HG03108 (cell line): ENCODE data around the gene SIGLECL1.

ENCODE experiments used
- ATAC-seq: cut with Tn5 transposase; IDR thresholded peaks from one replicate; pipeline ENCODE4 v1.9.1; 2021; ENCODE audit warnings: moderate library complexity; ENCODE audit not compliant: unreplicated experiment

SIGLECL1 gene

DNA sequence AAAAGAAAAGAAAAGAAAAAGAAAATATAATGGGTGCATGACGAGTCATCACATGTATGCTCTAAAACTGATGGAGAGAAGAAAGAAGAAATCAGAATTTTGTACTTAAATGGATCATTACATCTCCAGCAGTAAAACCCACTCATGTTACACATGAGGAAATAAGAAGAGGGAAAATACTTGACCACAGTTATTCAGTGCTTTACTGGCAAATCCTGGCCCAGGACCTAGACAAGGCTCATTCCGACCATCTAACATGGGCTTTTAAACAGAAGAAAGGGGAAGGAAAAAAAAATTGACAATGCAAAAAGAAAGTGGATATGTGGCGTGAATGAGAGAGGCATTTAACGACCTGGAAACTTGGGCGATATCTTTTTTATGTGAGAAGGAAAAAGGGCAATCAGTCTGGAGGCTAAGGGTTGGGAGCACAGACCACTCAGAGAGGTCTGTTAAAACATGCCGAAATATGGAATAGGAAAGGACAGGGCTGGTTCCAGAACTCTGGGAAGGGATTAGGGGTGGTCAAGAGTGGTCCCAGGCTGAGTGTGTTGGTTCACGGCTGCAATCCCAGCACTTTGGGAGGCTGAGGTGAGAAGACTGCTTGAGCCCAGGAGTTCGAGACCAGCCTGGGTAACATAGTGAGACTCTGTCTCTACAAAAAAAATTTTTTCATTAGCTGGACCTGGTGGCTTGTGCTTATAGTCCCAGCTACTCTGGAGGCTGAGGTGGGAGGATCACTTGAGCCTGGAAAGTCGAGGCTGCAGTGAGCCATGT lies 1.6 kb downstream of the SIGLECL1 start:
- ATAC-seq = no peak

DNA sequence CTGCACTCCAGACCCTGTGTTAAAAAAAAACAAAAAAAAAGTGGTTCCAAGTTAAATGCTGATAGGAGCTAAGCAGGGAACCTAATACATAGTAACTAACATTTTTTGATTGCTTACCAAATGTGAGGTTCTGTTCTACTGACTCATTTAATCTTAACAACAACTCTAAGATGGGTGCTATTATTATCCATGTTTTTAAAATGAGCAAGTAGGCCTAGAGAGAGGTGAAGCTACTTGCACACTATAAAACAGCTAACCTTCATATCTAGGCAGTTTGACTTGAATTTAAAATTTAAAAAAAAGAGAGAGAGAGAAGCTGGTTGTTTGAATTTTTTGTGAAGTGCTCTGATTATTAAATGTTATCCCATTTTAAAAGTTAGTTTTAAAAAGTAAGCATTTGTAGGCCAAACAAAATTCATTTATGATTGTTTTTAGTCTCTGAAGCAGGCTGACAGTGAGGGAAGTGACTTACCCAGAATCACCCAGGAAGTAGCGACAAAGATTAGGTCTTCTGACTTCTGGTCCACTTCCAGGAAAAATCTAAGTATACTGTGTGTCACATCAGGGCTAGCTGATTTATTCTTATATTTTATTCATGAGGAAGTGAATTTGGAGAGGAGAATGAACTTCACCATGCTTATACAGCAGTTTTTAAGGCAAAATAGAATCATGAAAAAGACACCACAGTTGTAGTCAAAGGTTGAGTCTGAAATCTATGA lies 2.4 kb downstream of the SIGLECL1 start:
- ATAC-seq = no peak

DNA sequence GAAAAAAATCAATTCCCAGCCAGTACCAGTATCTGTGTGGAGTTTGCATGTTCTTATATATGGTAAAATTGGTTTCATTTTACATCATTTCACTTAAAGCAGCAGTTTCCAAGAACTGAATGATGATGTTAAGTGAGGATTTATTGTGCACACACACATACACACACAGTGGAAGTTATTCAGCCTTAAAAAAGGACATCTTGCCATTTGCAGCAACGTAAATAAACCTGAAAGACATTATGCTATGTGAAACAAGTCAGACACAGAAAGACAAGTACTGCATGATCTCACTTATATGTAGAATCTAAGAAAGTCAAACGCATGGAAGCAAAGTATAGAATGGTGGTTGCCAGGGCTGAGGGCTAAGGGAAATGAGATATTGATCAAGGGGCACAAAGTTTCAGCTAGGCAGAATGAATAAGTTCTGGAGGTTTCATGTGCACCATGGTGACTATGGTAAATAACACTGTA lies 5.3 kb downstream of the SIGLECL1 start:
- ATAC-seq = no peak

DNA sequence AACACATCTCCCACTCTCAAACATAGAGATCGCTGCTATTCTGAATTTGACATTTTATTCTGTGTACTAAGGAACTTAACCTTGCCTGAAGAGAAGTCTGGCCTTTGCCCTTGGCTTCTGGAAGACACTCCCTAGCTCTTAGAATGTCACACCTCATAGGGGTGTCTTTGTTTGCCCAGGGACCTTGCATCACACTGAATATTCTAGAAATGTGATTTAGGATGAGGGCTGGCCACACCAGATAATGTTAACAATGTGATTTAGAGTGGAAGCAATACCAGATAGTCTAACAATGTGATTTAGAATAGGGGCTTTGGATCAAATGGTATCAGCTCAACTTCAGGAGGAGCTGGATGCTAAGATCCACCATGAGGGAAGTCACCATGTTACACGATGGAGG lies 6.6 kb downstream of the SIGLECL1 start:
- ATAC-seq = no peak

DNA sequence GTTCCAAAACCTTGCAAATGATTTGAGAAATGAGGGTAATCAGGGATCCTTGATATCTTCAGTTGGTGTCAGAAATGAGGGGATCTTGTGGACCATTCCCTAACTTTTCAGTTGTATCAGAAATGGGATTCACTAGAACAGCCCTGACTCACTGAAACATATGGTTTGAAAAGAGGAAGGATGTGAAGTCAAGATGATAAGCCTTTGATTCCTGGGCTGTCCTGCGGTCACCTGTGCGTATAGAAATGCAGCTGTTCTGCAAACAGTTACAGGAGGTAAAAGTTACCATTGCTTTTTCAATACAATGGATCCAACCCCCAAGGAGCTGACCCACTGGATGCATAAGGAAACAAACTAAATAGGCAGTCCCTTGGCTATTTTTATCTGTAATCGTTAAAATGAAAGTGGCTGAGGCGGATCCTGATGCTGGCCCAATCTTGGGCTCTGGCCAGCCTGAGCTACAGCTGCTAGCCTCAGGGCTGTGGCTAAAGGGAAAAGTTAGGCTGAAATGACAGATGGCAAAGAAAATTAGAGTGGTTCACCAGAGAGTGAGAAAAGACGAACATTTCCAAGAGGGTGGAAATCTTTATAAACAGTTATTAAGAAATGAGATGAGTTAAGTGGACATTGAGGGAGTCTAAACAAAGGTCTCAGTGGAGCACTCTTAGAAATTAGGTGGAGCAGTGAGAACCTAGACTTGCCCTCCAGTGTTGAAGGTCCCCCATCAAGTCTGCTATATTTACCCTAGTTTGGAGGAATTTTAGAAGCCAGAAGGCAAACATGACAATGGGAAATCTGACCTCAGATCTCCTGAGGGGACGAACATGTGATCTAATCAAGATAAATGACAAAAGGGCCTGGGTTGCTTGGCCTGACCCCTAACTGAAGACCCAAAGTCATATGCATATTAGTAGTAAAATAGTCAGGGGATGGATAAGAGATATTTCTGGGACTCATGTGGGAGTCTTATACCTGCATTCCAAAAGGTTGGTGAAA lies 7.6 kb downstream of the SIGLECL1 start:
- no peak for ATAC-seq

DNA sequence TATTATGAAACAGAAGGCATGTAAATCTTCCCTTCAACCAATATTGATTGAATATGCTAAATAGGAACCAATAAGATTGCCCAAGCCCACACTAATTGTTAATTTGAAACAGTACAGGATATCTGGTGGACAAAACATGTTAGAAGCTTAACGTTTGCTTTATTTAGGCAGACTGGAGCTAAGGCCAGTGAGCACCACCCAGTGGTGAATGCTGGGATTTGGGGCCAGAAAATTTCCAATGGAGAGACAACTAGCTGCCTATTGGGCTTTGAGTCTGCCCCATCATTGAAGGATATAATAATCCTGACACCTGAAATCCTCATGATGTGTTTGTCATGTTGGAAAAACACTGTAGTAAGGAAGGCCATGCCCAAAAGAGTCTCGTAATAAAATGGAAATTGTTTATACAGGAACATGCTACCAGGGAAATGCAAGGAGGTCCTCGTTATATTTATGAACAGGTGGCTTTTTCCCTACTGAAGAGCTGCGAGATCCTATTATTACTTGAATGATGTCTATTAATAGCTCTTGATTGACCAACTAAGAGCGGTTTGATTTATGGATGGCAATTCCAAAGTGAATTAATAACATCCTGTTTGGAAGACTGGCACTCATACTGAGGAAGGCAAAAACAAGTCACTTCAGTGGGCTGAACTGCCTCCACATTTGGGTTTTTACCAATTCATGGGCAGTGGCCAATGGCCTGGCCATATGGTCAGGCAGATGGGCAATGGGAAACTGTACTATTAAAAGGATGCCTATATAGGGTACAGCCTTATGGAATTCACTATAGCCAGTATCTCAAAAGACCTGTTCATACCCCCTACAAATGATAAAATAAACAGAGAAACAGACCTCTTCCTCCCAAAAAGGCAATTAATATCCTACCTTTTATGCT lies 8.7 kb downstream of the SIGLECL1 start:
- ATAC-seq = no peak

DNA sequence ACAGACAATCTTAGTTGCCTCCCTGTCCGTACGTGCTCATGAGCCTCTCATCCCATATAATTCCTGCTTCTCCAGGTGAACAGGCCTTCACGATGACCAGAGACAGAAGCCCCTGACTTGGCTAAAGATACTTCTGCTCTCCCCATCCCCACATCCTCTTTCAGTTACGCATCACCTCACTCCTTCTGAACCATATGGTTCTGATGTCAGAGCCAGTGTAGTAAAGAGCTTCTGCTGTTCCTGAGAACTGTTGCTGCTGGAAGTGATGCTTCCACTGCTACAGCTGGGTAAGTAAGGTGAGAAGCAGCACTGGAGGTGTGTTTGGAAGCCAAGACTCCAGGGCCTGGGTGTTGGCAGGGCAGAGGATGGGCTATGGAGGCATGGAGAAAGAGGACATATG lies 12.9 kb downstream of the SIGLECL1 start:
- ATAC-seq = no peak

DNA sequence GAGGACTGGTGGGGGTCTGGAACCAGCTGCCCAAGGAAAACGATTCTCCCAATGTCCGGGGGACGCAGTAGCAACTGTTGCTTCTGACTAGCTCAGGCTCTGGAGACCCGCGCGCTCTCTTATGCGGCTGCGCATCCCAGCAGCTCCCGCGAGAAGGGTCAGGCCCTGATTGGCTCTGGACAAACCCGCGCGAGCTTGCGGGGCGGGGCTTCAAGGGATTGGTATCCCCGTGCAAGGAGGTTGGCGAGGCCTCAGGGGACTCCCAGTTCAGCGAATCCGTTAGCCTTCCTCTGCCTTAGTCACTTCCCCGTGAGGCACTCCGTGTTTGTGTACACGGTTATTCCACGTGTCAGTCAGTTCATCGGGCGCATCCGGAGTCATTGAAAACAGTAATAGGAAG lies 20.2 kb downstream of the SIGLECL1 start:
- ATAC-seq = no peak

DNA sequence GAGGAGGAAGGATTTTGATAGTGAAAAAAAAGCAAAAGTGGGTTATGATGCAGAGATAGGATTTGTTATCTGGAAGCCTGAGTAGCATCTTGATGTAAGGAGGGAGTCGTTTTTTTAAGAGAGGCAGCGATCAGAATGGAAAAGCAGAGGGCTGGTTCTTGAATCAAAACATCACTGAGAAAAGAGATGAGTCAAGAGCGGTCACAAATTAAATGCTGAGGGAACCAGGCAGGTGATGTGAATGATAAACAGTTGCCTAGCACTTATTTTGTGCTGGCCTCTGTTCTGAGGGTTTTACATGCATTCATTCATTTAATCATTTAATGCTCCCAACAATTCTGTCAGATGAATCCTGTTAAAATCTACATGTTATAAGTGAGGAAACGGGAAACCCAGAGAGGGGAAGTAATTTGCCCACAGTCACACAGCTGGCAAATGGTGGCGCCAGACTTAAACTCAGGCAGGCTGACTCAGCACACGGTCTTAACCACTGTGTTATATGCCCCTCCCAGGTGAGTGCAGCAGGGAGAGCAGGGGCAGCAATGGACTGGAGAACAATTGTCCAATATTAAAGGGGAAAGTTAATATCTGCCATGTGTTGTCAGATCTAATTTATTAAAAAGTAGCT lies 21.4 kb downstream of the SIGLECL1 start:
- no peak for ATAC-seq

DNA sequence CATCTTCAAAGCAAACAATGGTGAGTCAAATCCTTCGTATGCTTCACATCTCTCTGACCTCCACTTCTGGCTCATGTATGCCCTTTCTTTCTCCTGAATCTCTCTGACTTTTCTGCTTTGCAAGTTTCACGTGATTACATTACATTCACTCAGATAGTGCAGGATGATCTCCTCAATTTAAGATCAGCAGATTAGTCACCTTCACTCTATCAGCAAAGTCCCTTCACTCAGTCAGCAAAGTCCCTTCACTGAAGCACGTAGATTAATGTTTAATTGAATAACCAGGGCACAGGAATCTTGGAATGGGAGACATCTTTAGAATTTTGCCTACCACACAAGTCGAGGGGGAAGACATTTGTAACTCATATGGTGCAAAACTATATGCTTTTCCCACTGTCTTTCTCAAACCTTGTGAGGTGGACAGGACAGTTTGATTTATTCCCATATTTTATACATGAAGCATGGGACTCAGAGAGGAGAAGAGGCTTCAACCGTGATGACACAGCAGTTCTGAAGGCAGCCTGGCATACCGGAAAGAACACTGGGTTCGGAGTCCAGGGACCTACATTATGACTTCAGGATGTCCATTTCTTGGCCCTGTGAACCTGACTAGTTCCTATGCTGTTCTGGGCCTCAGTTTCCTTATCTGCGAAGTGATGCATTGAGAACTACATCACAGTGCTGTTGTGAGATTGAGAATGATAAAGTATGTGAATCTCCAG lies 23.3 kb downstream of the SIGLECL1 start:
- no peak for ATAC-seq

DNA sequence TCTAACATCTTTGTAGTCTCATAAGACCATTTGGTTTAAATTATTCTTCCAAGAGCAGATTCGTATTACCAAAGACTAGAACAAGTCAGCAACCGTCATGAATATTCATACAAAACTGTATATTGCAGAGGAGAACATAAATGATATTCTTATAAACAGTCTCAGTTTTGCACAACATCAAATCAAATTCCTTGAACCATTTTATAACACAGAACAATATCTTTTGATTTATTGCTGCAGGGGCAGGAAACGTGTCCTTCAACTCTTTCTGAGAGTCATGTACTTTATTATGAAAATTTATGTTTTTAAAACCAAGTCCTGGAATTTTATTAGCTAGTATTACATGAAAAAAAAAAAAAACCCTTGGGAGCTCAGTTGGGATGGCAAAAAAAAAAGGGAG lies 26.2 kb downstream of the SIGLECL1 start:
- ATAC-seq = no peak

DNA sequence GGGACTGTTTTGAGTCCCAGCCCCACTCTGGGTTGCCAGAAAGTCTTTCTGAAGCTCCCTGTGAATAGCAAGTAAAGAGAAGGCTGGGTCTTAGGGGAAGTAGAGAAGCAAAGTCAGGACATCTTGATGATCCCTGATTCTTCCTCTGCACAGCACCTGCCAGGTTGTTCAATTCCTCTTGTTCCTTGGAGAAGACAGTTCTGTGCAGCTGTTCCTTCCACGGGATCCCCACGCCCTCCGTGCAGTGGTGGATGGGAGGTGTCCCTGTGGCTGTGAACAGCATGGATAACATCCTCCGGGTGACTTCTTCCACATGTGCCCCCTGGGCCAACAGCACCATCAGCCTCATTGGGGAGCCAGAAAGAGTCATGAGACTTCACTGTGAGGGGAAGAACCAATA lies 31.5 kb downstream of the SIGLECL1 start:
- no peak for ATAC-seq

DNA sequence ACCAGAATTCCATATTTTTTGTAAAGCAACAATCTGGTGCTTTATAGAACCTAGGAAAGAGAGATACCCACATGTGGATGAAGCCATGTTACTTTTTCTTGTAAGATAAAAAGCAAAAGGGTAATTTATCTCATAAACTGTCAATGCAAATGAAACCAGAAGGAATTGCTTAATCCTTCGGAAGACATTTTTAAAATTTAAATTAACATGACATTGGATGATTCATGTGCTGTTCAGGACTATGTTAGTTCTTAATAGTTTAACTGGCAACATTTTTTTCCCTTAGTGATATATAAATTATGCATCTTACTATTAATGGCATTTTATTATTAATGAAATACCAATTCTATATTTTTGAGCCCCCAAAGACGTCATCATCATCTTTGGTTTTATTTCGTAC lies 34.8 kb downstream of the SIGLECL1 start:
- ATAC-seq = no peak

DNA sequence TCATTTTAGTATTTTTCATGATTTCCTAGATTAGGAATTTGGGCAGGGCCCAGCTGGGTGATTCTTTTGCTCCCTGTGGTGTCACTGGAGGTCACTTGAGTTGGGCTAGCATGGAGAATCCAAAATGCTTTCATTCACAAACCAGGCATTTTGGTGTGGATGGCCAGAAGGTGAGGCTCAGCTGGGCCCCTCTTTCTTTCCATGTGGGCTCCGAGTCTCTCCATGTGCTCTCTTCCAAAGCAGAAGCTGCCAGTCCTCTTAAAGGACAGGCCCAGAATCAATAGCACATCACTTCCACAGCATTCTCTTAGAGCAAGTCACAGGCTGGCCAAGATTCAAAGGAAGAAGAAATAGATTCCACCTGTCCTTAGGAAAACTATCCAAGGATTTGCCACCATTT lies 38.8 kb downstream of the SIGLECL1 start:
- no peak for ATAC-seq

DNA sequence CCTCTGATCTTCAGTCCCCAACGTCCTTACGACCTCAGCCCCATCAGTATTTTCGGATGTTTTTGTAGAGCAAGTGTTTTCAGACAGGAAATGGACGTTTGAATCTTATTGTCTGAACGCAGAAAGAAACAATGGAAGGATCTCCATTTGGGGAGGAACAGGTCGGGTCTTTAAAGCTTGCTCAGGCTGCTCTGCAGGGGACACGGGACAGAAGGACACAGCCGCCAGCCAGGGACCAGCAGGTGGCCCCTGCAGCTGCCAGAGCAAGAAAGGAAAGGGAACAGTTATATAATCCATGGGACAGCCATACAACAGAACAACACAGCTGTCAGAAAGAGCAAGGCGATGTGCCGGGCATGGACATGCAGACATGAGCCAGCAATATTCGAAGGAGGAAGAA lies 42.1 kb downstream of the SIGLECL1 start:
- no peak for ATAC-seq

DNA sequence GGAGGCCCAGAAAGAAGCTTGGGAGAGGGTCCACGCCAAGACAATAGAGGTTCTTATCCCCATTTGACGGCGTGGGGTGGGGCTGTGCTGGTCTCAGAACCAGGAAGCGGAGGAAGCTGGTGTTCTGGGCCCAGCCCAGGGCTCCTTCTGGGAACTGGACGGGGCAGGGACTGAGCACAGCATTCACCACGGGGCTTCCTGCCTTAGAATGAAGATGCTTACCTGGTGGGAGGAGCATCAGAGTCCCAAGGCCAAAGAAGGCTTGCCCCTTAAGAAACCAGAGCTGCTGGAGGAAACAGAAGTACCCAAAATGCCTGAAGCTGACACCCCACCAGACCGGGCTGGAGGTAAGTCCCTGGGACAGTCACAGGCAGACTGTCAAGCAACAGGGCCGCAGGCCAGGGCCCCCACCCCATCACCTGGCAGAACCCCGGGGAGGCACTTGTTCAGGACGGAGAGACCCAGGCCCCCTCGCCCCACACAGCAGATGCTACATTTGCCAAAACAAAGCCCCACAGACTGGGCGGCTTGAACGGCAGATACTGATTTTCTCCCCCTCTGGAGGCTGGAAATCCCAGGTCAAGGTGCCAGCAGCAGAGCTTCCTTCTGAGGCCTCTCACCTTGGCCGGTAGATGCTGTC lies 42.8 kb downstream of the SIGLECL1 start:
- ATAC-seq = no peak

DNA sequence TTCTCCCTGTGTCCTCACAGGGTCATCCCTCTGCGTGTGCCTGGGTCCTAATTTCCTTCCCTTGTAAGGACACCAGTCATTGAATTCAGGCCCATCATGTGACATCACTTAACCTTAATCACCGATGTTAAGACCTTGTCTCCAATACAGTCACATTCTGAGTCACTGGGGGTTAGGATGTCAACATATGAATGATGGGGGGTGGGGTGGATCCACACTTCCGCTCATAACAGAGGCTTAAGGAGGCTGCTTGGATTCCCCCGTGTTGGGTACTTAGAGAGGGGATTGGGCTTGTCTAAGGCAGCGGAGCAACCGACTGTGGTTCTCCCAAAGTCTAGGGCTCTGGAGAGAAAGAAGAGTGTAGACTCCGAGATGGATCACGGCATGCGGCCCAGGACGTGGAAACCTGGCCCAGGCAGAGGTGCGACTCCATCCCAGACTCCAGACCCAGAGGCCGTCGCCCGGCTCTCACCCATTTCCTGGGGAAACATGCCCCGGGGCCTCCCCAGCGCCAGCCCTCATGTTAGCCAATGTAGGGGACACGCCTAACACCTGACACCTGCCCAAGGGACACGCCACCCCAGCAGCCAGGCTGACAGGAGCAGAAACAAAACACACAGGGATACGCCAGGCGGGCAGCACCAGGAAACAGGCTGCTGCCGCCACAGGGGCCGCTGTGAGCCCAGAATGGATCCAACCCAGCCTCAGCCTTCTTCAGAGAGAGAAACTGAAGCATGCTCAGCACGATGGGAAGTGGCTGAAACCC lies 43.5 kb downstream of the SIGLECL1 start:
- no peak for ATAC-seq

DNA sequence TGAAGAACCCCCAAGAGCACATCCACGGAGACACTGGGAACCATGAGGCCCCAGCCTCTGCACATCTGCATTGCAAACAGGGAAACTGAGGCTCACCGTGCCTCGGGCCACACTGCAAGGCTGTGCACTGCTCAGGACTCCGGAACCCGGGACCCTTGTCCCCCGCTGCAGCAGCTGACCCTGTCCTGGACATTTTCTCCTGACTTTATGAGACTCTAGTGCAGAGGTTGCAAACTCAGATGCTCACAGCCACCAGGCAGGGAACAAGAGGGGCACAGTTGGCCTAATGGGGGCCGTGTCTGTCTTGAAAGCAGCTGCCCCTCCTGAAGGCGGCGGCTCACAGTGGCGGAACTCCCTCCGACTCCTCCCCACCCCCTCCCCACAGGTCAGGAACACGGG lies 44.1 kb downstream of the SIGLECL1 start:
- no peak for ATAC-seq
